ENCODE data around the gene EPHB1. TPM values are rescaled to one million over a fixed set of nuclear protein-coding genes. Genes with fewer than 3 reads are reported as not detected.

The EPHB1 gene
- total and polyA plus RNA-seq, 4 donors, result 0.23 to 1.7 (median 0.52) TPM

DNA sequence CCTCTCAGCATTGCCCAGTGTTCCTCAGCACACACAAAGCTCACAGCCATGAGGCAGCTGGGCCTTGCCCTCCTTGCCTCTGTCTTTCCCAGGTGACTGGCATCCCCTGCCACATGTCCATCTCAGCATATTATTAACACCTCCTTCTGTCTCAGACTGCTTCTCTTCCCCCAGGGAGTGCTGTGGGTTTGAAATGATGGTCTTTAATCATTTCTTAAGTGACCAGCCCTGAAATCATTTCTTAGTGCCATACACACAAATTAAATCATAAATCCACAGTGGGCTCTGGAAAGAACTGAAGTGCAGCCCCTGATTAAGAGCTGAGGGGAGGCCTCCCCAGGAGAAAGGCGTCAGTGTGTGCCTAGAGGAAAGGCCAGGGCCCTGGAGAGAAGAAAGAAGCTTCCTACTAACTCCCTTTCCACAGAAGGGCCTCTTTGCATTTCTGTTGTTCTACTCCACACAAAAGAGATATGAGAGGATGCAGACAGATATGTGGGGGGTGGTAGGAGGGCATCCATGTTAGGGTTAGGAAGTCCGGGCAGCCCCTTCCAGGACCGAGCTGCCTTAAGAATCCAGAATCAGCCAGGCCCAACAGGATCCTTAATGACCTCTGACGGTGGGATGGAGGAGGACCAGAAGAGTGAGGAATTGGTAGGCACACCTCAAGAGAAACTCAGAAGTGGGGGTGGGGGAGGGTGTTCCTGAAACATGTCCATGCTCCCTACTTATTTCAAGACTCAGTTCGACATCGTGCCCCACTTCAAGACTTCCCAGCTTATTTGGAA lies 290.8 kb downstream of the EPHB1 start:
- no peak overlapping the region for H3K27ac ChIP-seq (ENCODE audit: low read depth in 1 of 2, low read length in 2 of 2)
- 79% methylated on average over 6 of the region's 6 CpGs for WGBS
- no peaks in the 10 kb centered on the region for H3K27me3 ChIP-seq (ENCODE audit: control insufficient read depth in 4 of 4, insufficient read depth in 4 of 4, low read length in 3 of 4)
- TF ChIP-seq YY1 (IDR thresholded peaks at IDR 0.05) (no peak), RXRA (IDR thresholded peaks at IDR 0.05) (no peak), HNF4A (conservative IDR thresholded peaks at IDR 0.05) (no peak)
- TF ChIP-seq, protein P1, sequence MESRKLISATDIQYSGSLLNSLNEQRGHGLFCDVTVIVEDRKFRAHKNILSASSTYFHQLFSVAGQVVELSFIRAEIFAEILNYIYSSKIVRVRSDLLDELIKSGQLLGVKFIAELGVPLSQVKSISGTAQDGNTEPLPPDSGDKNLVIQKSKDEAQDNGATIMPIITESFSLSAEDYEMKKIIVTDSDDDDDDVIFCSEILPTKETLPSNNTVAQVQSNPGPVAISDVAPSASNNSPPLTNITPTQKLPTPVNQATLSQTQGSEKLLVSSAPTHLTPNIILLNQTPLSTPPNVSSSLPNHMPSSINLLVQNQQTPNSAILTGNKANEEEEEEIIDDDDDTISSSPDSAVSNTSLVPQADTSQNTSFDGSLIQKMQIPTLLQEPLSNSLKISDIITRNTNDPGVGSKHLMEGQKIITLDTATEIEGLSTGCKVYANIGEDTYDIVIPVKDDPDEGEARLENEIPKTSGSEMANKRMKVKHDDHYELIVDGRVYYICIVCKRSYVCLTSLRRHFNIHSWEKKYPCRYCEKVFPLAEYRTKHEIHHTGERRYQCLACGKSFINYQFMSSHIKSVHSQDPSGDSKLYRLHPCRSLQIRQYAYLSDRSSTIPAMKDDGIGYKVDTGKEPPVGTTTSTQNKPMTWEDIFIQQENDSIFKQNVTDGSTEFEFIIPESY (IDR thresholded peaks at IDR 0.05), result no peak
- TF ChIP-seq, protein P2, sequence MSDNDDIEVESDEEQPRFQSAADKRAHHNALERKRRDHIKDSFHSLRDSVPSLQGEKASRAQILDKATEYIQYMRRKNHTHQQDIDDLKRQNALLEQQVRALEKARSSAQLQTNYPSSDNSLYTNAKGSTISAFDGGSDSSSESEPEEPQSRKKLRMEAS (IDR thresholded peaks at IDR 0.05), result no peak
- TF ChIP-seq, protein P3, sequence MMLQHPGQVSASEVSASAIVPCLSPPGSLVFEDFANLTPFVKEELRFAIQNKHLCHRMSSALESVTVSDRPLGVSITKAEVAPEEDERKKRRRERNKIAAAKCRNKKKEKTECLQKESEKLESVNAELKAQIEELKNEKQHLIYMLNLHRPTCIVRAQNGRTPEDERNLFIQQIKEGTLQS (IDR thresholded peaks at IDR 0.05), result no peak
- TF ChIP-seq, protein P4, sequence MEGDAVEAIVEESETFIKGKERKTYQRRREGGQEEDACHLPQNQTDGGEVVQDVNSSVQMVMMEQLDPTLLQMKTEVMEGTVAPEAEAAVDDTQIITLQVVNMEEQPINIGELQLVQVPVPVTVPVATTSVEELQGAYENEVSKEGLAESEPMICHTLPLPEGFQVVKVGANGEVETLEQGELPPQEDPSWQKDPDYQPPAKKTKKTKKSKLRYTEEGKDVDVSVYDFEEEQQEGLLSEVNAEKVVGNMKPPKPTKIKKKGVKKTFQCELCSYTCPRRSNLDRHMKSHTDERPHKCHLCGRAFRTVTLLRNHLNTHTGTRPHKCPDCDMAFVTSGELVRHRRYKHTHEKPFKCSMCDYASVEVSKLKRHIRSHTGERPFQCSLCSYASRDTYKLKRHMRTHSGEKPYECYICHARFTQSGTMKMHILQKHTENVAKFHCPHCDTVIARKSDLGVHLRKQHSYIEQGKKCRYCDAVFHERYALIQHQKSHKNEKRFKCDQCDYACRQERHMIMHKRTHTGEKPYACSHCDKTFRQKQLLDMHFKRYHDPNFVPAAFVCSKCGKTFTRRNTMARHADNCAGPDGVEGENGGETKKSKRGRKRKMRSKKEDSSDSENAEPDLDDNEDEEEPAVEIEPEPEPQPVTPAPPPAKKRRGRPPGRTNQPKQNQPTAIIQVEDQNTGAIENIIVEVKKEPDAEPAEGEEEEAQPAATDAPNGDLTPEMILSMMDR (IDR thresholded peaks at IDR 0.05; ENCODE audit: low read depth, low read length, missing input control), result no peak
- H3K4me1 ChIP-seq (ENCODE audit: control insufficient read depth in 4 of 4, insufficient read depth in 4 of 4, low read length in 3 of 4), result no peaks in the 10 kb centered on the region
- H3K4me3 ChIP-seq (ENCODE audit: low read depth in 1 of 3, low read length in 3 of 3), result no peak overlapping the region
- H3K36me3 ChIP-seq (ENCODE audit: control insufficient read depth in 4 of 4, insufficient read depth in 3 of 4, low read depth in 1 of 4, low read length in 3 of 4), result no peaks in the 10 kb centered on the region
- no peak overlapping the region for H3K9ac ChIP-seq (ENCODE audit: low read depth in 1 of 2, low read length in 2 of 2)
- H3K9me3 ChIP-seq (ENCODE audit: control insufficient read depth in 4 of 4, low read length in 3 of 4), result no peaks in the 10 kb centered on the region
- no peak for DNase-seq (ENCODE audit: low spot score)

DNA sequence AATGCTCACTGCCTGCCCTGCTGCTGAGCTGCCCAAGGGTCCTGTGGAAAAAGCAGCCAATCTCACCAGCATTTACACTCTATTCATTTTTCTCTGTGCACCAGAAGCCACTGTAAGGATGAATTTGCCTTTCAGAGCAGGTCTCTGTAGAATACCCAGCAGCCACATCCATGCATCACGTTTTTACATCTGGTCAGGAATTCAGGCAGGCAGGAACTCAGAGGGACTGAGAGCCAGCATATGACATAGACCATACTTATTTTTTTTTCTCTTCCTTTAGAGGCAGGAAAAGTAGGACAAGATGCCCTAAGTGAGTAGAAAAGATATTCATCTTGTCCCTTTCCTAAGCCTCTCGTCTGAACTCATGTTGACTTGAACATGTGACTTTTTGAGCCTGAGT lies 292.7 kb downstream of the EPHB1 start:
- no peak overlapping the region for H3K9ac ChIP-seq (ENCODE audit: low read depth in 1 of 2, low read length in 2 of 2)
- no peaks in the 10 kb centered on the region for H3K36me3 ChIP-seq (ENCODE audit: control insufficient read depth in 4 of 4, insufficient read depth in 3 of 4, low read depth in 1 of 4, low read length in 3 of 4)
- 41% methylated on average over 2 of the region's 2 CpGs for WGBS
- H3K9me3 ChIP-seq (ENCODE audit: control insufficient read depth in 4 of 4, low read length in 3 of 4), result no peaks in the 10 kb centered on the region
- TF ChIP-seq YY1 (IDR thresholded peaks at IDR 0.05) (no peak), EGR1 (IDR thresholded peaks at IDR 0.05; ENCODE audit: low read depth in 2 of 2) (no peak), HNF4A (conservative IDR thresholded peaks at IDR 0.05) (no peak), RXRA (IDR thresholded peaks at IDR 0.05) (no peak)
- TF ChIP-seq, protein P1 (IDR thresholded peaks at IDR 0.05), result no peak
- TF ChIP-seq, protein P5, sequence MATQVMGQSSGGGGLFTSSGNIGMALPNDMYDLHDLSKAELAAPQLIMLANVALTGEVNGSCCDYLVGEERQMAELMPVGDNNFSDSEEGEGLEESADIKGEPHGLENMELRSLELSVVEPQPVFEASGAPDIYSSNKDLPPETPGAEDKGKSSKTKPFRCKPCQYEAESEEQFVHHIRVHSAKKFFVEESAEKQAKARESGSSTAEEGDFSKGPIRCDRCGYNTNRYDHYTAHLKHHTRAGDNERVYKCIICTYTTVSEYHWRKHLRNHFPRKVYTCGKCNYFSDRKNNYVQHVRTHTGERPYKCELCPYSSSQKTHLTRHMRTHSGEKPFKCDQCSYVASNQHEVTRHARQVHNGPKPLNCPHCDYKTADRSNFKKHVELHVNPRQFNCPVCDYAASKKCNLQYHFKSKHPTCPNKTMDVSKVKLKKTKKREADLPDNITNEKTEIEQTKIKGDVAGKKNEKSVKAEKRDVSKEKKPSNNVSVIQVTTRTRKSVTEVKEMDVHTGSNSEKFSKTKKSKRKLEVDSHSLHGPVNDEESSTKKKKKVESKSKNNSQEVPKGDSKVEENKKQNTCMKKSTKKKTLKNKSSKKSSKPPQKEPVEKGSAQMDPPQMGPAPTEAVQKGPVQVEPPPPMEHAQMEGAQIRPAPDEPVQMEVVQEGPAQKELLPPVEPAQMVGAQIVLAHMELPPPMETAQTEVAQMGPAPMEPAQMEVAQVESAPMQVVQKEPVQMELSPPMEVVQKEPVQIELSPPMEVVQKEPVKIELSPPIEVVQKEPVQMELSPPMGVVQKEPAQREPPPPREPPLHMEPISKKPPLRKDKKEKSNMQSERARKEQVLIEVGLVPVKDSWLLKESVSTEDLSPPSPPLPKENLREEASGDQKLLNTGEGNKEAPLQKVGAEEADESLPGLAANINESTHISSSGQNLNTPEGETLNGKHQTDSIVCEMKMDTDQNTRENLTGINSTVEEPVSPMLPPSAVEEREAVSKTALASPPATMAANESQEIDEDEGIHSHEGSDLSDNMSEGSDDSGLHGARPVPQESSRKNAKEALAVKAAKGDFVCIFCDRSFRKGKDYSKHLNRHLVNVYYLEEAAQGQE (IDR thresholded peaks at IDR 0.05), result no peak
- TF ChIP-seq, protein P4 (IDR thresholded peaks at IDR 0.05; ENCODE audit: low read depth, low read length, missing input control), result no peak
- H3K4me1 ChIP-seq (ENCODE audit: control insufficient read depth in 4 of 4, insufficient read depth in 4 of 4, low read length in 3 of 4), result no peaks in the 10 kb centered on the region
- no peak overlapping the region for H3K27ac ChIP-seq (ENCODE audit: low read depth in 1 of 2, low read length in 2 of 2)
- DNase-seq (ENCODE audit: low spot score), result no peak
- no peak overlapping the region for H3K4me3 ChIP-seq (ENCODE audit: low read depth in 1 of 3, low read length in 3 of 3)
- H3K27me3 ChIP-seq (ENCODE audit: control insufficient read depth in 4 of 4, insufficient read depth in 4 of 4, low read length in 3 of 4), result no peaks in the 10 kb centered on the region
